GM18520 (cell line): Measurements from ENCODE around the gene DOCK4.
"Not testable (repeated sequence)": the region's sequence is repeated elsewhere in the genome, so short reads cannot be mapped to it uniquely, and the experiment has no call there.

Experiments
- ATAC-seq: cut with Tn5 transposase; IDR thresholded peaks from one replicate; pipeline ENCODE4 v1.9.1; 2021; ENCODE audit not compliant: unreplicated experiment

DOCK4 gene, protein sequence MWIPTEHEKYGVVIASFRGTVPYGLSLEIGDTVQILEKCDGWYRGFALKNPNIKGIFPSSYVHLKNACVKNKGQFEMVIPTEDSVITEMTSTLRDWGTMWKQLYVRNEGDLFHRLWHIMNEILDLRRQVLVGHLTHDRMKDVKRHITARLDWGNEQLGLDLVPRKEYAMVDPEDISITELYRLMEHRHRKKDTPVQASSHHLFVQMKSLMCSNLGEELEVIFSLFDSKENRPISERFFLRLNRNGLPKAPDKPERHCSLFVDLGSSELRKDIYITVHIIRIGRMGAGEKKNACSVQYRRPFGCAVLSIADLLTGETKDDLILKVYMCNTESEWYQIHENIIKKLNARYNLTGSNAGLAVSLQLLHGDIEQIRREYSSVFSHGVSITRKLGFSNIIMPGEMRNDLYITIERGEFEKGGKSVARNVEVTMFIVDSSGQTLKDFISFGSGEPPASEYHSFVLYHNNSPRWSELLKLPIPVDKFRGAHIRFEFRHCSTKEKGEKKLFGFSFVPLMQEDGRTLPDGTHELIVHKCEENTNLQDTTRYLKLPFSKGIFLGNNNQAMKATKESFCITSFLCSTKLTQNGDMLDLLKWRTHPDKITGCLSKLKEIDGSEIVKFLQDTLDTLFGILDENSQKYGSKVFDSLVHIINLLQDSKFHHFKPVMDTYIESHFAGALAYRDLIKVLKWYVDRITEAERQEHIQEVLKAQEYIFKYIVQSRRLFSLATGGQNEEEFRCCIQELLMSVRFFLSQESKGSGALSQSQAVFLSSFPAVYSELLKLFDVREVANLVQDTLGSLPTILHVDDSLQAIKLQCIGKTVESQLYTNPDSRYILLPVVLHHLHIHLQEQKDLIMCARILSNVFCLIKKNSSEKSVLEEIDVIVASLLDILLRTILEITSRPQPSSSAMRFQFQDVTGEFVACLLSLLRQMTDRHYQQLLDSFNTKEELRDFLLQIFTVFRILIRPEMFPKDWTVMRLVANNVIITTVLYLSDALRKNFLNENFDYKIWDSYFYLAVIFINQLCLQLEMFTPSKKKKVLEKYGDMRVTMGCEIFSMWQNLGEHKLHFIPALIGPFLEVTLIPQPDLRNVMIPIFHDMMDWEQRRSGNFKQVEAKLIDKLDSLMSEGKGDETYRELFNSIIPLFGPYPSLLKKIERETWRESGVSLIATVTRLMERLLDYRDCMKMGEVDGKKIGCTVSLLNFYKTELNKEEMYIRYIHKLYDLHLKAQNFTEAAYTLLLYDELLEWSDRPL (N-terminal part only)

DNA sequence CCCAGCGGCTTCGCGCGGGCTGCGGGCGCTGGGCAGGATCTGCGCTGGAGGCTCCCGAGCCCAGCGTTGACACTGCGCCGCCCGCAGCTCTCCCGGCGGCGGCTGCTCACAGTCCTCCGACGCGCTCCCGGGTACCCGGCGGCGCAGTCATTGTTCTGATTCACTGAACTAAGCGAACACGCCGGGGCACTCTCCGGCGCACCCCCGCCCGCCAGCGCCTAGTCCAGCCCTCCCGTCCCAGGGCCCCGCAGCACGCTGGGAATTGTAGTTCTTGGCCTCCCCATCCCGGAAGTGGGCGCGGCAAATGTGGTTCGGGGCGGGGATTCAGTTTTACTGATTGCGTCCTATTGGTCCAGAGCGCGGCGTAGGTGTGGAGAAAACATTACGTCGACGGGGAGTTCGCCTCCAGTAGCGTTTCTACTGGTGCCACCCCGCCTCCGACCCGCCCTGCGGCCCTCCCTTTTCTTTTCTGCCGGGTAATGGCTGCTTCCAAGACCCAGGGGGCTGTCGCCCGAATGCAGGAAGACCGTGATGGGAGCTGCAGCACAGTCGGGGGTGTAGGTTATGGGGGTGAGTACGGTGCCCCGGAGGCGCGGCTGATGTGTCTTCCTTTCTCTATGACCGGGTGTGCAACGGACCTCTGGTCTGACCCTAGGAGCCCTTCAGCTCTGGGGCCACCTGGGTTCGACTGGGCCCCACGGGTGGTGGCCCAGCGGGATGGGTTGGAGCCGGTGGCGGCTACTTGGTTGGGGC, at the start of gene DOCK4, which contains the start of gene ZNF277:
Gene DOCK4 (minus strand): TSS at position 162 of the 753 bp plus-strand sequence. CDS start 261 bp downstream, outside the sequence.
Gene ZNF277 (plus strand): TSS at position 458 of the 753 bp plus-strand sequence. CDS start 22 bp downstream, at position 480.
- ATAC-seq, result peak; percentile 95

DNA sequence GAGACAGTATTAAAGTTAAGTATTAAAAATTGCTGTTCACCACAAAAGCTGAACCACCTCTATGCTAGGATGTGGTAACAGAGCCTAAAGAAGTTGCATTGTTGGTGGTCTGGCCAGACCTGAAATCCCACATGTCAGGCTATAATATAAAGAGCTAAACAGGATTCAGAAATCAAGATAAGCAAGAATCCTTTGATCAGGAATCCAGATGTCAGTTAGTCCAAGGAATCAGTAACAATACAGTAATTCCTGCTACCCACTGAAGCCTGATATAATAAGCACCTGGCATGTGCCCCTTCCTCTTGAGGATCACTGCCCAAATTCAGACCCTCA, 49.2 kb upstream of the DOCK4 start:
- no peak for ATAC-seq

DNA sequence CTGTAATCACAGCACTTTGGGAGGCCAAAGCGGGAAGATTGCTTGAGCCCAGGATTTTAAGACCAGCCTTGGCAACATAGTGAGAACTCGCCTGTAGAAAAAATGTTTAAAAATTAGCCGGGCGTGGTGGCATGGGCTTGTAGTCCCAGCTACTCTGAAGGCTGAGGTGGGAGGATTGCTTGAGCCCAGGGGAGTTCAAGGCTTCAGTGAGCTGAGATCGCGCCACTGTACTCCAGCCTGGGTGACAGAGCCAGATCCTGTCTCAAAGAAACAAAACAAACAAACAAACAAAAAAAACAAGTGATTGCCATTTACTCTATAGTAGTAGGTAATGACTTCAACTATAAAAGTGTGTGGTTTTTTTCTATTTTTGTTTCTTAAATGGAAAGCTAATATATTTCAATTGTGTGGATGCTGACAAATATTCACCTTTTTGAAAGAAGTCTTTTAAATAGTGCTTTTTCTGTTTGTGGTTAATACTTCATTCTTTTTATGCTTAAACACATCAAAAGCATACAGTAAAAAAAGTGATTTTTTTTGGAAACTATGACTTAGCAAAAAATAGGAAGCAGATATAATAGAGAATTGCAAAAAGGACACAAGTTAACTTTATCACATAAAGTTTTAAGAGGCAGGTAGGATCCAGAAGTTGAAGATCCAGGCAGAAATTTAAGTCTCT, 48.6 kb upstream of the DOCK4 start:
- ATAC-seq, result no peak

DNA sequence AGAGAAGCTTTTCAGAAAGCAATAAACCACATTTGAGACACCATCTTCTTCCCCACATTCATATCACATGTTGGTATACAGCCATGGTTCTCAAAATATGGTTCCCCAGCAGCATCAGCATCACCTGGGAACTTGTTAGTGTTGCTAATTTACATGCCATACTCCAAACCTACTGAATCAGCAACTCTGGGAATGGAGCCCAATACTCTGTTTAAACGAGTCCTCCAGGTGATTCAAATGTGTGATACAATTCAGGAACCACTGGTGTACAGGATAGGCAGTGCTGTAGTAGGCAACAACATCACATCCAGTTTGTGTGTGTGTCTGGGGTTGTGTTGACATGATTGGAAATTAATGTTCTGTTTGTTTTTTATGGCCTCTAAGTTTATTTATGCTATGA, 48.0 kb upstream of the DOCK4 start:
- no peak for ATAC-seq

DNA sequence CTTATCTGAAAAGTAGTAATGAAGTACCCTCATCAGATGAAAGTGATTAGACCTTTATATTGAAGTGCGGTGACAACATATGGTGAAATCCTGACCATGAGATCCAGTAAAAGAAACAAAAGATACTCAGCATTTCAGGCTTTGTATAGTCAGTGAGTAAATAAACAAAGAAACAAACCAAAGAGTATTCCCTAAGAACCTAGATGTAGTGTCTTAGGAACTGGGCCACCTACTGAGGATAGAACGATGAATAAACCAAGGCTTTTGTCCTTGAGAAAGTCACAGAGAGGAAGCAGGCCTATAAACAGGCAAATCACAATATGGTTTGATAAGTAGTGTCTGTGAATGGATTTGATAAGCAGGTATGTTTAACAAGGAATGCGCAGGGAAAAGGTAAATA, 46.5 kb upstream of the DOCK4 start:
- no peak for ATAC-seq

DNA sequence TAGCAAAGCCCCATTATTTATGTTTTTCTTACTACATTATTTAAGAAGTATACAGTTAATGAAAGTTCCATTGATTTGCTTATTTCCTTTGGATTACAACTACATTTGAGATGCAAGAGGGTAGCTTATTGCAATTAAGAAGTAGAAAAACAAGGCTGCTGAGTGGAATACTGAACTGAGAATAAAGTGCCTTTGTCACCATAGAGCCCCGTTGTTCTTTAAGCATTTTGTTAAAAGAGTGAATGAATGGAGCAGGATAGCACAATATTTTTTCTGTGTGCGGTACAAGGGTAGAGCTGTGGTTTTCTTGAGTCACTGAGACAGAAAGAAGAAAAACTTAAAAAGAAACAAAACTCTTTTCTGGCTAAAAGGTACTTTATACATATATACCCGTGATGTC, 45.9 kb upstream of the DOCK4 start:
- no peak for ATAC-seq

DNA sequence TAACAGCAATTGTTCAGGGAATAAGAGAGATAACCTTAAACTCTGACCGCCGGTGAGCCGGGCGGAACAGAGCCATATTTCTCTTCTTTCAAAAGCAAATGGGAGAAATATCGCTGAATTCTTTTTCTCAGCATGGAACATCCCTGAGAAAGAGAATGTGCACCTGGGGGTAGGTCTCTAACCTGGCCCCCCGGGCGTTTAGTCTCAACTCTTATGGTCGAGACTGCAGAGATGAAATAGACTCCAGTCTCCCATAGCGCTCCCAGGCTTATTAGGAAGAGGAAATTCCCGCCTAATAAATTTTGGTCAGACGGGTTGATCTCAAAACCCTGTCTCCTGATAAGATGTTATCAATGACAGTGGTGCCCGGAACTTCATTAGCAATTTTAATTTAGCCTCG, 43.8 kb upstream of the DOCK4 start:
- ATAC-seq, result not testable (repeated sequence)

DNA sequence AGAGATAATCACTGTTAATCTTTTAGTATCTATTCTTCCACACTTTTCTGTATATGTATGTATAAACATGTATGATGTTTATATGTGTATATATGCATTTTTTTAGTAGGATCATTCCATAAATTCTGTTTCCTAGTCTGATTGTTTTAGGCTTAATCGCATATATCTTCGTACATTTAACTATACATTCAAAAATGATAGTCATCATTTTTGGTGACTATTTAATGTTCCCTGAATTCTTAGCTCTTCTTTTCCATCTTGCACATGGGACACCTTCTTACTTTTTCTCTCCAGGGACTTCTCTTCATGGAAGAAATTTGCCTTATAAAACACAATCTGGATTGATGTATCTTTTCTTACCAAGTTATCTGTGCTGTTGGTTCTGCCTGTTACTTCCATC, 42.4 kb upstream of the DOCK4 start:
- no peak for ATAC-seq

DNA sequence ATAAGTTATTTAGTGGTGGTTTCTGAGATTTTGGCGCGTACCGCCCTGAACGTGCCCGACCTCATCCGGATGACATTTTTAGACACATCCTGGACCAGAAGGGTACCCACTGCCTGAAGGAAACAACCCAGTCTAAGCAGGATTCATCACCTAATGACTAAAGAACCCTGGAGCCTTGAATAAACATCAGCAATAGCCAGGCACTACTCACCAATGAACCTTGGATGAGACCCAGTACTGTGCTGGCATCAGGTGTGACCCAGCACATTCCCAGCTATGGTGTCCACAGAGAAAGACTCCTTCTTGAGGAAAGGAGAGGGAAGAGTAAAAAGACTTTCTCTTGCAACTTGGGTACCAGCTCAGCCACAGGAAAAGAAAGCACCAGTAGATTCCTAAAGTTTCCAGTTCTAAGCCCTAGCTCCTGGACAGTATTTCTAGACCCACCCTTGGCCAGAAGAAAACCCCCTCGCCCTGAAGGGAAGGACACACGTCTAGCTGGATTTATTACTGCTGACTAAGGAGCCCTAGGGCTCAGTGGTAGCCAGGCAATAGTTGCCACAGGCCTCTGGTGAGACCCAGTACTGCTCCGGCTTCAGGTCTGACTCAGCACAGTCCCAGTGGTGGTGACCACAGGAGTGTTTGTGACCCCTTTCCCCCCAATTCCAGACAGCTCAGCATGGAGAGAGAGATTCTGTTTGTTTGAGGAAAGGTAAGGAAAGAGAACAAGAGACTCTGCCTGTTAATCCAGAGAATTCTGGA, 32.8 kb upstream of the DOCK4 start:
- no peak for ATAC-seq

DNA sequence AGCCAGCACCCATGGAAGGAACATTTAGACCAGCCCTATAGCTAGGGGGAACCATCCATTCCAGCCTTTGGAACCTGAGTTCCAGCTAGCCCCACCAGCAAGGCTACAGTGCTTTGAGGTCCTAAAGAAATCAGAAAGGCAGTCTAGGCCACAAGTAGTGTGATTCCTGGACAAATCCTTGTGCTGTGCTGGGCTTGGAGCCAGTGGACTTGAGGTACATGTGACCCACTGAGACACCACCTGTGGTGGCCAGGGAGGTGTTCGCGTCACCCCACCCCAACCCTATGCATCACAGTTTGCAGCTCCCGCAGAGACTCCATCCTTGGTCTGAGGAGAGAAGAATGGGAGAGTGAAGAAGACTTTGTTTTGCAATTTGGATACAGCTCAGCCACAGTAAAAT, 32.1 kb upstream of the DOCK4 start:
- no peak for ATAC-seq

DNA sequence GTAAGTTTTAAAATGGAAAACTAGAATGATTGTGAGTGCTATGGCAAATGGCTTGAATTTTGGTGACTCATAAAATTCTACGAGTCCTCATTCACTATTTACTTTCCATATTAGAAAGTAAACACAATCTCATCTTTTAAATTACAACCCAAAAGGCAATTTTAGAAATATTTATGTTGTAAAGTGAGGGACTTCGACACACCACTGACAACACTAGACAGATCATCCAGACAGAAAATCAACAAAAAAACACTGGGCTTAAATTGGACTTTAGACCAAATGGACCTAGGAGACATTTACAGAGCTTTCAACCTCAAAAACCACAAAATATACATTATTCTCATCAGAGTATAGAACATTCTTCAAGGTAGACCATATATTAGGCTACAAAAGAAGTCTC, 30.4 kb upstream of the DOCK4 start:
- ATAC-seq, result no peak

DNA sequence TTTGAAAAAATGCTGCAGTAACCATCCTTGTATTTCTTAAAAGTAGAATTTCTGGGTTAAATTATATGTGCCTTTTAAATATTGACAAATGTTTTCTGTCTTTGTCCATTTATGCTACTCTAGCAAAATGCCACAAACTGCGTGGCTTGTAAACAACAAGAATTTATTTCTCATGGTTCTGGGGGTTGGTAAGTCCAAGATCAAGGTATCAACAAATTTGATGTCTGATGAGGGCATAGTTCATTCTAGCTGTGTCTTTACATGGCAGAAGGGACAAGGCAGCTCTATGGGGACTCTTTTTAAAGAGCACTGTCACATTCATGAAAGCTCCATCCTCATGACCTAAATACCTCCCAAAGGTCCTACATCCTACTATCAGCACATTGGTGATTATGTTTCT, 27.9 kb upstream of the DOCK4 start:
- no peak for ATAC-seq

DNA sequence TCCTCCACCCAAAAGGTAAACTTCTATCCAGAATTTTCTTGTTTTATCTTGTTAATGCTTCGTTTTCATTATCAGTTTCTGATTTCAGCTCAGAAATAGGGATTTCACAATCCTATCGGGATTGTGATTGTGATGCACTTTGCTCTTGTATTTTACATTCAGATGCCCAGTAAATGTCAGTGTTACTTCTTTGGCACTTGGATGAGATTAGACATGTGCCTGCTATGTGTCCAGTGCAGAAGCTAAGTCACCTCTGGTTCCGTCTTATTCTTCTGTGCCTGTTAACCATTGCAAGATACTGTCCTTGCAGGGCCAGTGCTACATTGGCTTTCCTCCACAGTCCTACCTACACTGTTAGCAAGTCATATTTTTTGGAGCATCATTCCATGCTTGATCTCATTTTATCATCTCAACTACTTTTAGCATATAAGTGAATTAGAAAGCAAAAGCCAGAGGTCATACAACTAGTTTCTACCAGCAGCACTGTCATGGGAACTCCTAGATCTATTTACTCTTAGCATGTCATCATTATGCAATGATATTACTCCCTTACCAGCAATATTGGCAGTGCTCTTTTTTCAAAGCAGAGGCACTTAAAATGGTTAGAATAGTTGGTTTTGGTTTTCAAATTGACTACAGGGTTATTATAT, 27.0 kb upstream of the DOCK4 start:
- ATAC-seq, result no peak

DNA sequence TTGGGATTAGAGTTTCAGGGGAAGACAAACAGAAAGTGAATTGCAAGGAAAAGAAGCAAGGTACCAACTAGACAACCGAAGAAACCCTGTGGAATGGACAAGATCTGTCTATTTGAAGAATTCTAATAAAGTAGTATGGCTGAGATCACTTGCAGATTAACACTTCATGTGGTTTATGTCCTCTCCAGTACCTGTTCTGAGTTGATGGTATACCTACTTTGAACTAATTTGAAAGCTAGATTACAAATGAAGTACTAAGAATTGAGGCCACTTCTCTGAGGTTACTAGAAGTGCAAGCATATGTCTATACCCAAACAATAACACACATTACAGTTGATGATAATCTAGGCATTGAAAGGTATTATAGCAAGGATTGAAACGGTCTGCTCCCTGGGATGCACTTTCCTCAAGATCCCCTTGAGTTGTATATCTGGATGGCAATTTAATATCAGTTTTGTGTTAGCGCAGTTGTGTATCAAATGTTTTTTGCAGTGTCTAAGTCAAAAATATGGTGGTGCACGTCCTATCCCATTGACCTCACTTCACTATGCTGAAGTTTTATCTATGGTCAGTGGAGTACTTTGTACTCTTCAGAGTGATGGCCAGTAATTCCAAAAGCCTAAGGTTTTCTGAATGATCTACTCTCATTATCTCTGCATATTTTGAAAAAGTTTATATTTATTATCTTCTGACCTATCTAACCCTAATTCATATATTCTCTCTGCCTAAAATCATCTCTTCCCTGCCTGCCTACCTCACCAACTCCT, 26.2 kb upstream of the DOCK4 start:
- ATAC-seq, result no peak

DNA sequence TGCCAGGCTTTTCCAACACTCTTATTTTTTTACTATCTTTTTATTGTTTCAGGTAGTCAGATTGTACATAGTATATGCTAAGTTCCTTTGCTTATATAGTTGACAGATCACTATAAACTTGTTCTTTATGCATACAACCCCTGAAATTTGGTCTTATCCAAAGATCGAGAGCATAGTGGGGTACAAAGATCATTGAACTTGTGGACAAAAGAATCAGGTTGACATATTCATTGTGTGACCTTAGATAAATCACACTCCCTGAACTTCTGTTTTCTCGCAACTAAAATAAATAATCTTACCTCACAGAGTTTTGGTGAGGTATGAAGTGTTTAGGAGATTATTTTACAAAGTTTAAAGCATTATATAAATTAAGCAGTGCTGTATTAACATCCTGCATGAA, 22.4 kb upstream of the DOCK4 start:
- no peak for ATAC-seq

DNA sequence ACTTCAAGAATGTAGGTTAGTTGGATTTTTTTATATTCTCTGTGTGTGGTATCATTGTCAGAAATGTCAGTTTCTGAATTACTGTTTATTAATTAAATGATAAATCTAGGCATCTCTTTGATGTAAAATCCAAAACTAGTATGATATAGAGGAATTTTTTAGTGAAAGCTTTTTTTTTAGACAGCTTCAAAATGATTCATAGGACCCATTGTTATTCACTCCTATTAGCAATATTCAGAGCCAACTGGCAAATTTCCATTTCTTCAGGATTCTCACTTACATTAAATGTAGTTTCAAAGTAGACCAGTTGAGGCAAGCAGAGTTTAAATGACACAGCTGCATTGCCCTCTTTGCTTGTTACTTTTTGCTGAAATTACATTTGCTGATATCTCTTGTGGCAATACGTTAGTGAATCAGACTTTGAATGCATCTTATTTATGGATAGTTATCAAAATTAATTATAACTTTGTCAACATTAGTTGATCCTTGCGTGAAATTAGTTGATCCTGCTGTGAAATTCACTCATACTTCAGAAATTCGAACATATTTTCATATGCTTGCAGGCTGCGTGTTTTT, 20.6 kb upstream of the DOCK4 start:
- ATAC-seq, result no peak

DNA sequence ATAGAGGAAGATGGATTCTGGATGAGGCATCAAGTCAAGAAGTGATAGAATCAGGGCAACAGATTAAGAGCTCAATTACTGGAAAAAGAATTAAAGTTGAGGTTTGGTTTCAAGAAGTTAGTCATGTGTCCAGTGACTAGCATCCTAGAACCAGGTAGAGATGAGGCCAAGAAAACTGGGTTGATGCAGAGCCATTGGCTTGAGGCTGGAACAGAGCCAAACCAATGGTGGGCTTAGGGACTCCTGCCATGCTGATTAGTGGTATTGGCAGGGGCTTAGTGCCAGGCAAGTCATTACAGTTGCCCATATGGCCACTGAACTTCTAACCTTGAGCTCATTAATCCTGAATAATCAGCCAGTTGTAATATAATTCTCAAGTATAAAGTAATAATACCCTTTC, 18.8 kb upstream of the DOCK4 start:
- ATAC-seq, result no peak

DNA sequence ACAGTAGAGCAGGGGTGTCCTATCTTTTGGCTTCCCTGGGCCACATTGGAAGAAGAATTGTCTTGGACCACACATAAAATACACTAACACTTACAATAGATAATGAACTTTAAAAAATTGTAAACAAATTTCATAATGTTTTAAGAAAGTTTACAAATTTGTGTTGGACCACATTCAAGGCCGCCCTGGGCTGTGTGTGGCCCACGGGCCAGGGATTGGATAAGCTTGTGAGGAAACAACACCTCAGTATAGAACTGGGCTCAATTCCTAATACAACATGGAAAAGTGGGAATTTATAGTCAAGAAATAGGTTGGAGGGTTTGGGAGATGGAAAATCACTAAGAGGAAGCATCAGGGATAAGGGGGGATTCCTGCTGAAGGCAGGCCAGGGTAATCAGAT, 18.0 kb upstream of the DOCK4 start:
- no peak for ATAC-seq
